Tibial nerve (tissue), 3 donors: Measurements from ENCODE around the gene KRT1.

ENCODE experiments used
- POLR2A ChIP-seq, 2 donors: fragments of 450-650 bp; IDR thresholded peaks; one replicate each; pipeline ENCODE4 v1.6.1; 2017; ENCODE audit warnings: antibody characterized with exemption in 2 of 2, mild to moderate bottlenecking in 2 of 2, moderate library complexity in 2 of 2
- TF ChIP-seq, protein P1 (sequence below), 5 experiments: fragments of 200-600 bp in 3 of 5; fragments of 450-650 bp in 2 of 5; sonication (generic) in 3 of 5; IDR thresholded peaks; one replicate each; pipeline ENCODE4 v1.5.1; 2016 to 2019; ENCODE audit warnings: antibody characterized with exemption in 5 of 5, mild to moderate bottlenecking in 3 of 5, moderate library complexity in 2 of 5

DNA sequence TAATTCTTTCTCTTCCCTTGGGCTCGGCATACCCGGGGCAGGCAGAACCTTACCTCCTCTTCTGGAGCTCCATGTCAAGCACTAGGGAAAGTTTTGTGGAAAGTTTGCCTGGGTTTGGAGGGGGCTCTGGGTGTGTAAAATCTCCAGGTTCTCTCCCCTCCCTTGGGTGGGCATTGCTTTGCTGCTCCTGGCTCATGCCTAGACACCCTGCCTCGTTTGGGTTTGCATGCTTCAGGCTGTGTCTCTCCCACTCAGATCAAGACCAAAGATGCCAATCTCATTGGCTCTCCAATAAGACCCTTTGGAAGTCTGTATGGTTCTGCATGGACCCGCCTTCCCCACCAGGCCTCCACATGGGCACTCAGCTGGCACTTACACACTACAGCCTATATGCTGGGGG lies 22.0 kb downstream of the KRT1 start:
- TF ChIP-seq, protein P1, sequence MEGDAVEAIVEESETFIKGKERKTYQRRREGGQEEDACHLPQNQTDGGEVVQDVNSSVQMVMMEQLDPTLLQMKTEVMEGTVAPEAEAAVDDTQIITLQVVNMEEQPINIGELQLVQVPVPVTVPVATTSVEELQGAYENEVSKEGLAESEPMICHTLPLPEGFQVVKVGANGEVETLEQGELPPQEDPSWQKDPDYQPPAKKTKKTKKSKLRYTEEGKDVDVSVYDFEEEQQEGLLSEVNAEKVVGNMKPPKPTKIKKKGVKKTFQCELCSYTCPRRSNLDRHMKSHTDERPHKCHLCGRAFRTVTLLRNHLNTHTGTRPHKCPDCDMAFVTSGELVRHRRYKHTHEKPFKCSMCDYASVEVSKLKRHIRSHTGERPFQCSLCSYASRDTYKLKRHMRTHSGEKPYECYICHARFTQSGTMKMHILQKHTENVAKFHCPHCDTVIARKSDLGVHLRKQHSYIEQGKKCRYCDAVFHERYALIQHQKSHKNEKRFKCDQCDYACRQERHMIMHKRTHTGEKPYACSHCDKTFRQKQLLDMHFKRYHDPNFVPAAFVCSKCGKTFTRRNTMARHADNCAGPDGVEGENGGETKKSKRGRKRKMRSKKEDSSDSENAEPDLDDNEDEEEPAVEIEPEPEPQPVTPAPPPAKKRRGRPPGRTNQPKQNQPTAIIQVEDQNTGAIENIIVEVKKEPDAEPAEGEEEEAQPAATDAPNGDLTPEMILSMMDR (IDR thresholded peaks at IDR 0.05), result no peak
- no peak for TF ChIP-seq POLR2A (IDR thresholded peaks at IDR 0.05)
